Measurements from ENCODE around the gene SMURF2. TPM values are rescaled to one million over a fixed set of nuclear protein-coding genes. Genes with fewer than 3 reads are reported as not detected.

SMURF2 gene
- total and polyA plus RNA-seq, 9 of the 15 experiments (the other 6 are each of a cell fraction or from before 2014, with no cell fraction given), result 3.8 to 22.0 (median 14.8) TPM

- TF ChIP-seq ZNF592 (IDR thresholded peaks at IDR 0.05), result peak; percentile 66; the same call in 1 of the 2 replicates
- TF ChIP-seq ELF4 (CRISPR knock-in tag; IDR thresholded peaks at IDR 0.05), result 0 out of 2 replicates have a peak, but pooled peaks have one; percentile 39
- no peak for TF ChIP-seq SAFB (IDR thresholded peaks at IDR 0.05; ENCODE audit: borderline replicate concordance, low read depth, low read length)
- no peak for TF ChIP-seq MCM2 (IDR thresholded peaks at IDR 0.05; ENCODE audit: low read depth)
- no peak for TF ChIP-seq CEBPB (tag; IDR thresholded peaks at IDR 0.05)
- 0 out of 2 replicates have a peak, but pooled peaks have one; percentile 6 for TF ChIP-seq CREM (IDR thresholded peaks at IDR 0.05; ENCODE audit: low read depth)
- no peak for TF ChIP-seq ZC3H8 (IDR thresholded peaks at IDR 0.05)
- peak in 1 of 2 experiments; percentile 57; a peak in 1 of 4 replicates for TF ChIP-seq NRF1 (conservative IDR thresholded peaks at IDR 0.05 in 1 of 2, IDR thresholded peaks at IDR 0.05 in 1 of 2)
- peak; percentile 25; the same call in 1 of the 2 replicates for TF ChIP-seq NKRF (IDR thresholded peaks at IDR 0.05; ENCODE audit: borderline replicate concordance)
- peak; percentile 65; the same call in 1 of the 2 replicates for TF ChIP-seq CTBP1 (IDR thresholded peaks at IDR 0.05; ENCODE audit: borderline replicate concordance)
- peak; percentile 86 for TF ChIP-seq ZFX (CRISPR knock-in tag; IDR thresholded peaks at IDR 0.05)
- TF ChIP-seq SMARCC2 (IDR thresholded peaks at IDR 0.05; ENCODE audit: low read depth), result no peak
- TF ChIP-seq TBP (optimal IDR thresholded peaks at IDR 0.05; ENCODE audit: low read depth, low read length), result peak; percentile 55
- TF ChIP-seq KAT2B (IDR thresholded peaks at IDR 0.05; ENCODE audit: low read depth, low read length), result no peak
- TF ChIP-seq PHB (CRISPR knock-in tag; IDR thresholded peaks at IDR 0.05), result no peak
- no peak for TF ChIP-seq ZKSCAN1 (IDR thresholded peaks at IDR 0.05; ENCODE audit: low read depth, low read length)
- peak; percentile 91 for TF ChIP-seq SPI1 (IDR thresholded peaks at IDR 0.05; ENCODE audit: borderline replicate concordance, low read depth, low read length)
- TF ChIP-seq ZNF445 (CRISPR knock-in tag; IDR thresholded peaks at IDR 0.05; ENCODE audit: low read depth), result no peak
- TF ChIP-seq RBM17 (IDR thresholded peaks at IDR 0.05; ENCODE audit: borderline replicate concordance, low read depth, low read length), result no peak
- TF ChIP-seq ESRRA (IDR thresholded peaks at IDR 0.05; ENCODE audit: borderline replicate concordance, low read depth), result peak; percentile 65; the same call in 1 of the 2 replicates
Measured at GRCh38 chr17:64599187-64599676, 62.9 kb downstream of the SMURF2 start (continued).

All from K562 (cell line).